H1 (cell line): ENCODE results near the gene SPRING1. TPM values are rescaled to one million over a fixed set of nuclear protein-coding genes. Genes with fewer than 3 reads are reported as not detected.

ENCODE experiments used
- BACH1 ChIP-seq: IDR thresholded peaks from 2 replicates; pipeline ENCODE4 v1.6.1; 2012; ENCODE audit warnings: low read length, improper control_type of control experiment
- EP300 ChIP-seq, 2 experiments: IDR thresholded peaks; 1 replicate in 1 of 2; 2 replicates in 1 of 2; pipeline ENCODE4 v1.6.1; 2011 to 2012; ENCODE audit warnings: low read depth in 2 of 2, low read length in 2 of 2, mild to moderate bottlenecking in 2 of 2, borderline replicate concordance in 1 of 2, inconsistent platforms in 1 of 2, moderate library complexity in 1 of 2
- SIRT6 ChIP-seq: IDR thresholded peaks from one replicate; pipeline ENCODE4 v1.7.1; 2012; ENCODE audit warnings: low read length, inconsistent platforms
- polyA plus RNA-seq, 7 experiments: library from polyadenylated mRNA; depleted of rRNA in 3 of 7; stranded (reverse) in 5 of 7; unstranded in 2 of 7; fragments of >200 nt in 5 of 7; fragments of 200-250 nt in 2 of 7; gene quantifications; 1 replicate in 5 of 7; 2 replicates in 1 of 7; 4 replicates in 1 of 7; pipeline versions ENCODE4 v1.2.1 to v1.2.3, GENCODE V29; 2011 to 2013; ENCODE audit warnings: missing spikeins in 2 of 7, mixed read lengths in 2 of 7
- total RNA-seq: library from RNA; stranded (reverse); fragmentation: NEBNext Ultra II Directional; extraction: Animal tissue kit (Norgen Biotek cat#: 25700); gene quantifications from 2 replicates; pipeline ENCODE4 v1.2.1, GENCODE V29; 2021
- TF ChIP-seq, protein P1 (sequence below): IDR thresholded peaks from 2 replicates; pipeline ENCODE4 v1.6.1; 2012; ENCODE audit warnings: low read length, inconsistent platforms

The SPRING1 gene
- total and polyA plus RNA-seq, 2 of the 8 experiments (the other 6 are each of a cell fraction or from before 2014, with no cell fraction given), result 14.3 to 46.5 TPM

GRCh38 chr12:116707751-116708150 is 30.1 kb downstream of the SPRING1 start (continued):
- TF ChIP-seq SIRT6 (no peak), BACH1 (no peak), EP300 (IDR thresholded peaks at IDR 0.05; ENCODE audit: borderline replicate concordance in 1 of 2, low read depth in 2 of 2, low read length in 2 of 2) (no peak)
- TF ChIP-seq, protein P1, sequence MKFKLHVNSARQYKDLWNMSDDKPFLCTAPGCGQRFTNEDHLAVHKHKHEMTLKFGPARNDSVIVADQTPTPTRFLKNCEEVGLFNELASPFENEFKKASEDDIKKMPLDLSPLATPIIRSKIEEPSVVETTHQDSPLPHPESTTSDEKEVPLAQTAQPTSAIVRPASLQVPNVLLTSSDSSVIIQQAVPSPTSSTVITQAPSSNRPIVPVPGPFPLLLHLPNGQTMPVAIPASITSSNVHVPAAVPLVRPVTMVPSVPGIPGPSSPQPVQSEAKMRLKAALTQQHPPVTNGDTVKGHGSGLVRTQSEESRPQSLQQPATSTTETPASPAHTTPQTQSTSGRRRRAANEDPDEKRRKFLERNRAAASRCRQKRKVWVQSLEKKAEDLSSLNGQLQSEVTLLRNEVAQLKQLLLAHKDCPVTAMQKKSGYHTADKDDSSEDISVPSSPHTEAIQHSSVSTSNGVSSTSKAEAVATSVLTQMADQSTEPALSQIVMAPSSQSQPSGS, result no peak
